Type B pancreatic cell (in vitro differentiated cells): ENCODE data around the gene TLDC2. TPM values are rescaled to one million over a fixed set of nuclear protein-coding genes. Genes with fewer than 3 reads are reported as not detected.

Experiments used
- DNase-seq: peaks from one replicate; pipeline ENCODE4 v3.0.0; 2021; ENCODE audit warnings: mixed read lengths; ENCODE audit not compliant: unreplicated experiment; ENCODE audit errors: extremely low spot score
- H3K27ac Mint-ChIP-seq: 2 replicates; pipeline ENCODE4 v1.8.0; 2021; ENCODE audit warnings: mild to moderate bottlenecking, mixed read lengths
- H3K27me3 Mint-ChIP-seq: 2 replicates; pipeline ENCODE4 v1.8.0; 2021; ENCODE audit warnings: mixed read lengths
- H3K36me3 Mint-ChIP-seq: 2 replicates; pipeline ENCODE4 v1.8.0; 2021; ENCODE audit warnings: mixed read lengths
- H3K4me1 Mint-ChIP-seq: one replicate; pipeline ENCODE4 v1.8.0; 2021; ENCODE audit warnings: mixed read lengths; ENCODE audit not compliant: unreplicated experiment
- H3K4me3 Mint-ChIP-seq: 2 replicates; pipeline ENCODE4 v1.8.0; 2021; ENCODE audit warnings: mild to moderate bottlenecking, mixed read lengths
- H3K9me3 Mint-ChIP-seq: 2 replicates; pipeline ENCODE4 v1.8.0; 2021; ENCODE audit warnings: mixed read lengths
- long read RNA-seq: library from polyadenylated mRNA; unstranded; transcript quantifications from one replicate; pipeline ENCODE4 v2.0.0, GENCODE V29; 2020
- total RNA-seq: library from RNA; stranded (reverse); gene quantifications from 2 replicates; pipeline ENCODE4 v1.2.1, GENCODE V29; 2021; ENCODE audit warnings: low replicate concordance
- TF ChIP-seq, protein P1 (sequence below): fragments of 200-600 bp; sonication (generic); conservative IDR thresholded peaks from 2 replicates; pipeline ENCODE4 v1.5.0; 2021; ENCODE audit warnings: antibody characterized with exemption, mild to moderate bottlenecking

TLDC2 gene
- total RNA-seq, result 0.75 and 0.93 TPM in 2 replicates
- long read RNA-seq, partial matches to known transcripts, result 0 of 2 reads
- long read RNA-seq, other reads (novel, unspliced or antisense), result 2 of 2 reads

DNA sequence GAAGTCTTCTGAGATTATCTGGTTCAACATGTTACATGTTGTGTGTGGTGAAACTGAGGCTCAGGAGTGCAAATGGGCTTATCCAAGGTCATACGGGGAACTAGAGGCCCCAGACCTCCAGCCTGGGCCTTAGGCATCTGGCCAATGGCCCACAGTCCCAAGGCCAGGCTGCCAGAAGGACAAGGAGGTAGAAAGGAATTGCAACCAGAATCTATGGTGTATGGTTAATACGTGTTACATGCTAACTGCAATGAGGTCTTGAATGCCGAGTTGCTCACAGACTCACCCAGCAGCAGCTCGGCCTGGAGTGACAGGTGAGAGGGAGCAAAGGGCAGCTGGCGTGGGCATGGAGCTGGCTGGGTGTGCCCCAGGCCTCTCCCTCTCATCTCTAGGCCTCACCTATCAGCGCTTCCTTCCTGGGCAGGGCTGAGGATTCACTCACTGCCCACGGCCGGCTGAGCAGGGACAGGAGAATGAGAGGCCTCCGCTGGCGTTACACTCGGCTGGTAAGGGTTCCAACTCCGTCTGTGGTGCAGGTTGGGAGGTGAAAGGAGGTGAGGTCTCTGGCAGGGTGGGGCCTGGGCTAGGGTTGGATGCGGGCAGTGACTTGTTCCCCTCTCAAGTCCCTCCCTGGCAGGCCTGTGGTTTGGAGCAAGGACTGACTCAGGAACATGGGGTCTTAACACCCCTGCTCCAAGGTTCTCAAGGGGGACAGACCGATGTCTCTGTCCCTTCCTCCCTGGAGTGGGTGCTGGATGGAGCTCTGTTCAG, at the start of gene TLDC2:
Gene TLDC2 (plus strand): TSS at position 437 of the 771 bp plus-strand sequence. CDS start 37 bp downstream, at position 474.
- DNase-seq, result no peak
- H3K4me3 Mint-ChIP-seq, result no peak within 1 kb of the TSS
- no peaks in the 10 kb centered on the region for H3K9me3 Mint-ChIP-seq
- no peaks in the 10 kb centered on the region for H3K27me3 Mint-ChIP-seq
- no peaks in the 10 kb centered on the region for H3K4me1 Mint-ChIP-seq
- H3K36me3 Mint-ChIP-seq, result no peaks in the 10 kb centered on the region
- TF ChIP-seq, protein P1, sequence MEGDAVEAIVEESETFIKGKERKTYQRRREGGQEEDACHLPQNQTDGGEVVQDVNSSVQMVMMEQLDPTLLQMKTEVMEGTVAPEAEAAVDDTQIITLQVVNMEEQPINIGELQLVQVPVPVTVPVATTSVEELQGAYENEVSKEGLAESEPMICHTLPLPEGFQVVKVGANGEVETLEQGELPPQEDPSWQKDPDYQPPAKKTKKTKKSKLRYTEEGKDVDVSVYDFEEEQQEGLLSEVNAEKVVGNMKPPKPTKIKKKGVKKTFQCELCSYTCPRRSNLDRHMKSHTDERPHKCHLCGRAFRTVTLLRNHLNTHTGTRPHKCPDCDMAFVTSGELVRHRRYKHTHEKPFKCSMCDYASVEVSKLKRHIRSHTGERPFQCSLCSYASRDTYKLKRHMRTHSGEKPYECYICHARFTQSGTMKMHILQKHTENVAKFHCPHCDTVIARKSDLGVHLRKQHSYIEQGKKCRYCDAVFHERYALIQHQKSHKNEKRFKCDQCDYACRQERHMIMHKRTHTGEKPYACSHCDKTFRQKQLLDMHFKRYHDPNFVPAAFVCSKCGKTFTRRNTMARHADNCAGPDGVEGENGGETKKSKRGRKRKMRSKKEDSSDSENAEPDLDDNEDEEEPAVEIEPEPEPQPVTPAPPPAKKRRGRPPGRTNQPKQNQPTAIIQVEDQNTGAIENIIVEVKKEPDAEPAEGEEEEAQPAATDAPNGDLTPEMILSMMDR, result no peak
- peak within 1 kb of the TSS; percentile 58 for H3K27ac Mint-ChIP-seq

DNA sequence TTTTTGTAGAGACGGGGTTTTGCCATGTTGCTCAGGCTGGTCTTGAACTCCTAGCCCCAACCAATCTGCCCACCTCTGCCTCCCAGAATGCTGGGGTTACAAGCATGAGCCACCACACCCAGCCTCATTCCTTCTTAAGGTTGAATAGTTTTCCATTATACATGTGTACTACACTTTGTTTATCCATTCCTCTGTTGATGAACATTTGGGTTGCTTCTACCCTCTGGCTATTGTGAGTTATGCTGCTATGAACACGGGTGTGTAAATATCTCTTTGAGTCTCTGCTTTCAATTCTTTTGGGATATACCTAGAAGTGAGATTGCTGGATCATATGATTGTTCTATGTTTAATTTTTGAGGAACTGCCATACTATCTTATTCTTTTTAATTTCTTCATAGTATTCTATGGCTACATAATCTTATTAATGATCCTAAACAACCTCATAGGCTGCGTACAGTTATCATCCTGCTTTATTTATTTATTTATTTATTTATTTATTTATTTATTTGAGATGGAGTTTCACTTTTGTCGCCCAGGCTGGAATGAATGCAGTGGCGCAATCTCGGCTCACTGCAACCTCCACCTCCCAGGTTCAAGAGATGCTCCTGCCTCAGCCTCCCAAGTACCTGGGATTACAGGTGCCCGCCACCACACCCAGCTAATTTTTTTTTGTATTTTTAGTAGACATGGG, 49.2 kb upstream of the TLDC2 start:
- H3K9me3 Mint-ChIP-seq, result no peaks in the 10 kb centered on the region
- TF ChIP-seq, protein P1, result no peak
- H3K27me3 Mint-ChIP-seq, result no peaks in the 10 kb centered on the region
- no peak overlapping the region for H3K4me3 Mint-ChIP-seq
- H3K4me1 Mint-ChIP-seq, result no peaks in the 10 kb centered on the region
- peak overlapping the region; percentile 87 for H3K27ac Mint-ChIP-seq
- DNase-seq, result no peak
- peaks cover 19% of the 10 kb centered on the region for H3K36me3 Mint-ChIP-seq

DNA sequence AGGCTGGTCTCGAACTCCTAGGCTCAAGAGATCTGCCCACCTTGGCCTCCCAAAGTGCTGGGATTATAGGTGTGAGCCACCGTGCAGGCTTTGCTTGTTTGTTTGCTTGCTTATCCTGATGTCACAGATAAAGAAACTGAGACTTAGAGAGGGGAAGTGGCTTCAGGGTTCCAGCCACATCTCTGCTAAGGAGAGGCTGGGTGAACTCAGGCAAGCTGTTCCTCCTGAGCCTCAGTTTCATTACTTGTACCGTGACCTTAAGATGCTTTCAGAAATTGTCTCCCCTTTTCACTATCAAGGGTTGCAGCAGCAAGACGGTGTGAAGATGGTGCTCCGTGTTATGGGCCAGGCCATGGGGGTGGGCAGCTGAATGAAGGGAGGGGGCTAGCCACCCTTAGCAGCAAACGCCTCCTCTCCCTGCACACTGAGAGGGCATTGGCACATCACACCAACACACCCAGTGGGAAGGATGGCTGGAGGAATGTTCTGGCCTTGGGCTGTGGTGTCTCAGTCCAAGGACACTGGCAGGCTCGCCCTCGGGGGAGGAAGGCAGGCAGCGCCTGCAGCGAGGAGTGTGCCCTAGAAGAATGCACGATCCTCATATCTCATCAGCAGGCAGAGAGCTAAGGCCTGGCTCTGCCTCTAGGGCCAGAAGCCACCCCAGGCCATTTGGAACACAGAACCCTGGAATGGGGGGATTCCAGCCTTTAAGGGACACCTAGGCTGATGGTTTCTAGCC, 48.2 kb upstream of the TLDC2 start:
- no peak overlapping the region for H3K27ac Mint-ChIP-seq
- no peaks in the 10 kb centered on the region for H3K9me3 Mint-ChIP-seq
- H3K4me1 Mint-ChIP-seq, result no peaks in the 10 kb centered on the region
- DNase-seq, result no peak
- peaks cover 19% of the 10 kb centered on the region for H3K36me3 Mint-ChIP-seq
- TF ChIP-seq, protein P1, result no peak
- no peak overlapping the region for H3K4me3 Mint-ChIP-seq
- no peaks in the 10 kb centered on the region for H3K27me3 Mint-ChIP-seq

DNA sequence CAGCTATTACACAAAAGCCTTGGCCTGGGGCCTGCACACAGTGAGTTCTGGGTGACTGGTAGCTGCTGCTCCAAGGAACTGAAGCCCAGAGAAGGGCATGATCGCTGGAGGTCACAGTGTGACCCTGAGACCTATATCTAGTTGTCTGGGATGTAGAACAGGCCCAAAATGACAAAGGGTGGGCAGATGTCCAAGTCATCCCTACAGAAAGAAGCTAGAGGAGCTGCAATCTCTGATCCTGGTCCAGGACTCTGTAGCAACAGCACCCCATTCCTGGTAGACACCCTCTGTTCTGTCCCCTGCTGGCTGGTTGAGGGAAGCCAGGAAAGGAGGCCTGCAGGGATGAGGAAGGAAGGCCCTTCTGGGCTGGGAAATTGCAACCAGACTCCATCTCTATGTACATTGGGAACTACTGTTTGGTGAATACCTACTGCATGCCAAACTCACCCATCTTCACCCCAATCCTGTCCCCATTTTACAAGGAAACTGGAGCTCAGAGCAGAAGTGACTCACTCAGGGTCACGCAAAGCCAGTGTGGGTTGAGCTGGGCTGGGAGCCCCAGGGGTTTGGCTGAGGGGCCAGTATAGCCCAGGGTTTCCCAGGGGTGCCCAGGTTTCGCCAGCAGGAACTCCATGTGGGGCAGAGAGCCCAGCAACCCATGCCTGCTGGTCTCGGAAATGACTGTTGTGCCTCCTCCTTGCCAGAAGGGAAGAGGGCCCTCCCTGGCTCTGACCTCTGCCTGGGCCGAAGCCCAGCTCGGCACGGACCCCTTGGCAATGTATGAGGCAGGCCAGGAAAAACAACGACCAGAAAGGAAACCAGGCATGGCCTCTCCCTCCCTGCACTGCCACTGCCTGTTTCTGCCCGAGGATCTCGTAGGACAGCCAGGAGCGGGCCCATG, 44.9 kb upstream of the TLDC2 start:
- no peak overlapping the region for H3K27ac Mint-ChIP-seq
- H3K4me3 Mint-ChIP-seq, result no peak overlapping the region
- no peaks in the 10 kb centered on the region for H3K27me3 Mint-ChIP-seq
- TF ChIP-seq, protein P1, result peak; percentile 22
- H3K36me3 Mint-ChIP-seq, result peaks cover 5% of the 10 kb centered on the region
- no peaks in the 10 kb centered on the region for H3K9me3 Mint-ChIP-seq
- no peak for DNase-seq
- peaks cover 8% of the 10 kb centered on the region for H3K4me1 Mint-ChIP-seq

DNA sequence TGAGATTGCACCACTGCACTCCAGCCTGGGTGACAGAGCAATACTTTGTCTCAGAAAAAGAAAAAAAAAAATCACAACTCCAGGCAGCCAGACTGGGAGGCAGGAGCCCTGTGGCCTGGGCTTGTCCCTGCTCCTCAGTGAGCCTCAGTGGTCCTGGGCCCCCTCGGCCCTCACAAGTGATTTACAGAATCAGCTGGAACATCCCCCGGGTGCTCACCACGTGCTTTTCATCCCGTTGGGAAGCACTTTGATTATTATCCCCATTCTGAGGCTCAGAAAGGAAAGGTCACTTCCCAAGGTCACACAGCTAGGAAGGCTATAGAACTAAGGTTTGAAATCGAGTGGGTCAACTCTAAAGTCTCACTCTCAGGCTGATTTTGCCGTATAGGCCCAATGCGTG, 43.1 kb upstream of the TLDC2 start:
- Mint-ChIP-seq H3K36me3 (no peaks in the 10 kb centered on the region), H3K9me3 (no peaks in the 10 kb centered on the region), H3K4me1 (peaks cover 8% of the 10 kb centered on the region), H3K4me3 (no peak overlapping the region), H3K27me3 (no peaks in the 10 kb centered on the region), H3K27ac (peak overlapping the region; percentile 46)
- DNase-seq, result no peak
- TF ChIP-seq, protein P1, result no peak
